ENCODE measurements around the gene IQCK. TPM values are rescaled to one million over a fixed set of nuclear protein-coding genes. Genes with fewer than 3 reads are reported as not detected.
"Not testable (repeated sequence)": the region's sequence is repeated elsewhere in the genome, so short reads cannot be mapped to it uniquely, and the experiment has no call there.

The IQCK gene
- total RNA-seq, 2 experiments from 2014 or later = 0.66 to 0.82 TPM

DNA sequence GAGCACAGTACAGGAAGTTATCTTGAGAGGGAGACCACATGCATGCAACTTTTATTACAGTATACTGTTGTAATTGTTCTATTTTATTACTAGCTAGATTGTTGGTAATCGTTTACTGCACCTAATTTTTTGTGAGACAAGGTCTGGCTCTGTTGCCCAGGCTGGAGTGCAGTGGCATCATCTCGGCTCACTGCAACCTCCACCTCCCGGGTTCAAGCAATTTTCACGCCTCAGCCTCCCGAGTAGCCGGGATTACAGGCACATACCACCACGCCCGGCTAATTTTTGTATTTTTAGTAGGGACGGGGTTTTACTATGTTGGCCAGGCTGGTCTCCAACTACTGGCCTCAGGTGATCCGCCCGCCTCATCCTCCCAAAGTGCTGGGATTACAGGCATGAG, 1.3 kb upstream of the IQCK start:
- H3K27me3 Mint-ChIP-seq; CTCF ChIA-PET; DNase-seq; H3K9me3 Mint-ChIP-seq (ENCODE audit: low read depth); H3K27ac Mint-ChIP-seq; ATAC-seq: not testable (repeated sequence)
- Mint-ChIP-seq H3K4me3 (peak overlapping the region; percentile 91), H3K4me1 (peaks cover 23% of the 10 kb centered on the region), H3K36me3 (peaks cover 14% of the 10 kb centered on the region)

DNA sequence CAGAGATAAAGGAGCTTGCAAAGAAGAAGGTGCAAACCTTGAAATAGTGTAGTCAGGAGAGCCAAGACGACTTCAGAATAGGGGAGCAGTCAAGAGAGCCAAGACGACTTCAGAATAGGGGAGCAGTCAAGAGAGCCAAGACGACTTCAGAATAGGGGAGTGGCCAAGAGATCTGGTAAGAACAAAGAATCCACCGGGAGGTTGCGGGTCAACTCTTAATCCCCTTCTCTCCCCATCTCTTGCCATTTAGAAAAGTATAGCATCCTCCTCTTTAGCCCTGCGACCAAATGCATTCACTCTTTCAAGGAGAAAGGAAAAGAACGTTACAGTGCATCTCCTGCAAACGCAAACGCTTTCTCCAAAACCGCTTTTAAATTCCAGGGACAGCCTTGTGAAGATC, 757 bp upstream of the IQCK start:
- peaks cover 14% of the 10 kb centered on the region for H3K36me3 Mint-ChIP-seq
- CTCF ChIA-PET = no interaction called here
- peaks cover 25% of the 10 kb centered on the region for H3K4me1 Mint-ChIP-seq
- H3K9me3 Mint-ChIP-seq (ENCODE audit: low read depth) = no peaks in the 10 kb centered on the region
- H3K4me3 Mint-ChIP-seq = peak overlapping the region; percentile 91
- ATAC-seq (no peak), DNase-seq (no peak)
- H3K27ac Mint-ChIP-seq = peak overlapping the region; percentile 76
- no peaks in the 10 kb centered on the region for H3K27me3 Mint-ChIP-seq

DNA sequence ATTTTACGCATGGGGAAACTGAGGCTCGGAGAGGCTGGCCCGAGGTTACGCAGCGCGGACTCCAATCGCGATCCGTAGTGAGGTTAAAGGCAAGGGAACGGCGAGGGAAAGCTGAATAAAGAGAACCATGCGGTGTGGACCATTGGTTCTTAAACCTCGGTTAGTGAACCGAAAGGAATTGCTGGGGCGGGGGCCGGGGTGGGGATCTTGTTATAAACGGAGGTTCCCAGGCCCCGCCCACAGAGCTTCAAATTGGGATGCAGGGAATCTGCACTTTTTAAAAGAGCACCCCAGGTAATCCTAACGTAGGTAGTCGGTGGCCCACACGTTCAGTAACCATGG, 524 bp downstream of the IQCK start:
- Mint-ChIP-seq H3K4me1 (peaks cover 25% of the 10 kb centered on the region), H3K36me3 (peaks cover 14% of the 10 kb centered on the region), H3K9me3 (ENCODE audit: low read depth) (no peaks in the 10 kb centered on the region), H3K4me3 (peak overlapping the region; percentile 91), H3K27ac (no peak overlapping the region), H3K27me3 (no peaks in the 10 kb centered on the region)
- CTCF ChIA-PET = interaction anchor here (1.2 to 1.3 kb wide), 3 partner anchors 117 to 166 kb away, joined by 3 to 6 read pairs (median 5); partner anchors contain the start of genes GPRC5B and VPS35L
- DNase-seq = no peak
- no peak for ATAC-seq

DNA sequence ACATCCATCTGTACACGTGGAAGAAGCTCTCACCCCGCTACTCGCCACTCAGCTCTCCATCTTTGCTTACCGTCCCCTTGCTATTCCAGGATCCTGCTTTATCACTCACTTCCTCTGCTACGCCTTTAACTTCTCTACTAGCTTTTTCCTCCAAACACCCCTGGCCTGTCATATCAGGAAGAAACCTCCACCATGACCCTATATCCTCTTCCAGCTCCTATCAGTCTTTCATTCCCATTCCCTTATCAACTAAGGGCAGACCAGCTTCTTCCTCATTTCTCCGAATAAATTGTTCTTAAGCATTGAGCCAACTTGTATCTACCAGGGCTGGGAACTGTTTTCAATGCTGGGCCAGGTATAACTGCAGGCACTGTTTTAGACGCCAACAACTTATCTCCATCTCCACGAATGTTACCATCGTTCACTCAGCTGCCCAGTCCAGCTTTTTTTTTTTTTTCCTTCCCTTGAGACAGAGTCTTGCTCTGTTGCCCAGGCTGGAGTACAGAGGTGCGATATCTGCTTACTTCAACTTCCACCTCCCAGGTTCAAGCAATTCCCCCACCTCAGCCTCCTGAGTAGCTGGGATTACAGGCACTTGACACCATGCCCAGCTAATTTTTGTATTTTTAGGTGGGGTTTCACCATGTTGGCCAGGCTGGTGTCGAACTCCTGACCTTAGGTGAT, 4.3 kb downstream of the IQCK start:
- Mint-ChIP-seq H3K4me3 (no peak overlapping the region), H3K27ac (no peak overlapping the region), H3K9me3 (ENCODE audit: low read depth) (no peaks in the 10 kb centered on the region), H3K4me1 (peaks cover 12% of the 10 kb centered on the region), H3K36me3 (no peaks in the 10 kb centered on the region), H3K27me3 (no peaks in the 10 kb centered on the region)
- DNase-seq (no peak), ATAC-seq (no peak)
- CTCF ChIA-PET = no interaction called here

DNA sequence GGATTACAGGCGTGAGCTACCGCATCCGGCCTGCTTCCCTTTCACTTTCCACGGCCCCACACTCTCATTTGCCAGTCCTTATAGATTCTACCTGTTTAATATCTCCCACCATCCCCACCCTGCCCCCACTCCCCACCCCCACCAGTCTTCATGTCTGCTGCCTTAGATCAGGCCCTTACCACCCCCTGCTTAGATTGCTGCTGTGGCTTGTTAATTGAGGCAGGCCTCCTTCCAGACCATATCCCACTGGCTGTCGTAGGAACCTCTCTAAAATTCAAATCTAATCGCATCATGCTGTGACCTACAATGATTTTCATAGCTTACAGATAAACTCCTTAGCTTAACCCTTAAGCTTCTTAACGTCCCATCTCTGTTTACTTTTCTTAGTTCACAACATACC, 4.9 kb downstream of the IQCK start:
- ATAC-seq = no peak
- no peaks in the 10 kb centered on the region for H3K27me3 Mint-ChIP-seq

DNA sequence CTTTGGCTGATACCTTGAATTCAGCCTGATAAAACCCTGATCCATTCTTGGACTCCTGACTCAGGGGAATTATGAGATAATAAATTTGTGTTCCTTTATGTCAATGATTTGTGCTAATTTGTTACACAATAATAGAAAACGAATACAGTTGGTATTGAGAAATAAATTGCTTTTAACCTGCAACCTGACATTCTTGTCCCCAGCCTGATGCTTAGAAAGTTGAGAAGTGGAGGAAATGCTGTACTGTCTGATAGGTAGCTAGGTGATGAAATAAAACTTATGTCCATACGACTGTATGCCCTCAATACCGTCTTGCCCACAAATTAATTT, 10.5 kb downstream of the IQCK start:
- Mint-ChIP-seq H3K36me3 (no peaks in the 10 kb centered on the region), H3K4me1 (peaks cover 14% of the 10 kb centered on the region), H3K9me3 (ENCODE audit: low read depth) (no peaks in the 10 kb centered on the region), H3K27me3 (no peaks in the 10 kb centered on the region), H3K27ac (no peak overlapping the region), H3K4me3 (no peak overlapping the region)
- CTCF ChIA-PET = interaction anchor here (1.3 kb wide), 1 partner anchor 18 kb away, joined by 5 read pairs; no protein-coding TSS in a partner anchor
- DNase-seq (no peak), ATAC-seq (no peak)

More for the DNA sequence above, 4.9 kb downstream of the IQCK start:
- Mint-ChIP-seq H3K4me3 (no peak overlapping the region), H3K27ac (no peak overlapping the region), H3K9me3 (ENCODE audit: low read depth) (no peaks in the 10 kb centered on the region), H3K4me1 (peaks cover 17% of the 10 kb centered on the region), H3K36me3 (no peaks in the 10 kb centered on the region)
- DNase-seq = no peak
- CTCF ChIA-PET = no interaction called here

DNA sequence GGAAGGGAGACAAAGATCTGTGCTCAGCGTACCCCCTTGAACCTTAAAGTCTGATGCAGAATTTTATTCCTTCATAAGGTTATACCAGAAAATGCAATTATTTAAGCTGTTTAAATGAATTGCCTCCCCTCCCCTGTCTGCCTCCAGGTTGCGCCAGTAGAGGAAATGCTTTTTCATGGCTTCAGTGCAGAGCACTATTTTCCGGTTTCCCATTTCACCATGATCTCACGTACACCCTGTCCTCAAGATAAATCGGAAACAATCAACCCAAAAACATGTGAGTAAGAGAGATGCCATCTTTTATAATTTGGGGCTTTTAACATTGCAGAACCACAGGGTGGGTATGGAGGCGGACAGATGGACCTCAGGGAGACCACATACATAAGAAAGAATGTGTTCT, 15.5 kb downstream of the IQCK start:
- CTCF ChIA-PET = no interaction called here
- Mint-ChIP-seq H3K4me1 (peaks cover 3% of the 10 kb centered on the region), H3K27ac (no peak overlapping the region), H3K9me3 (ENCODE audit: low read depth) (no peaks in the 10 kb centered on the region), H3K36me3 (no peaks in the 10 kb centered on the region), H3K4me3 (no peak overlapping the region), H3K27me3 (no peaks in the 10 kb centered on the region)
- DNase-seq (no peak), ATAC-seq (no peak)

DNA sequence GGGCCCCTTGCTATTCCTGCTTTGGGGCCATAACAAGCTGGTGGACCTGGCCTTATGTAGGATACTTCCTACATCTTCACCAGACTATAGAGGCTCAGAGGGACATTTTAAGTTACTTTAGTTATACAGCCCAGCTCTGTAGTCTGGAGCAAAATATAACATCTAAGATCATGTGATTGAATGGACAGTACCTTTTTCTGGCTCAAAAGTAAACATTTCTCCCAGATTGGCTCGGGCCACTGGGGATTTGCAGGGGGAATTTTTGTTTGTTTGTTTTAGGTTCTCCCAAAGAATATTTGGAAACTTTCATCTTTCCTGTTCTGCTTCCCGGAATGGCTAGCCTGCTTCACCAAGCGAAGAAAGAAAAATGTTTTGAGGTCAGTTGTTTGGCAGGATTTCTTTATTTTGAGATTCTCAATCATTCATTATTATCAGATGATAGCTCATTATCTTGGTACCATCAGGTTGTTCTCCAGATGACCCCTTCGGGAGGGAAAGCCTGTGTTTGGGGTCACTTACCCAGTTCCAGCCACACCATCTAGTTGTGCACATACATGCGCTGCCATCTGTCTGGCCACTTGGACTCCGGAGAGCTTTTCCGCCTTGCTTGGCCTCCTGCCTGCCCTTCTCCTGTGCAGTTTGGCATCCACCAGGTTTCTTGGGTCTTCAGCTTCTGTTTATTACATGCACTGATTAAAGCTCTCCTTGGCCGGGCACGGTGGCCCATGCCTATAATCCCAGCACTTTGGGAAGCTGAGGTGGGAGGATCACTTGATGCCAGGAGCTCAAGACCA, 17.2 kb downstream of the IQCK start:
- CTCF ChIA-PET = no interaction called here
- Mint-ChIP-seq H3K27ac (no peak overlapping the region), H3K27me3 (no peaks in the 10 kb centered on the region), H3K36me3 (no peaks in the 10 kb centered on the region), H3K9me3 (ENCODE audit: low read depth) (no peaks in the 10 kb centered on the region), H3K4me3 (no peak overlapping the region), H3K4me1 (no peaks in the 10 kb centered on the region)
- DNase-seq (no peak), ATAC-seq (no peak)

DNA sequence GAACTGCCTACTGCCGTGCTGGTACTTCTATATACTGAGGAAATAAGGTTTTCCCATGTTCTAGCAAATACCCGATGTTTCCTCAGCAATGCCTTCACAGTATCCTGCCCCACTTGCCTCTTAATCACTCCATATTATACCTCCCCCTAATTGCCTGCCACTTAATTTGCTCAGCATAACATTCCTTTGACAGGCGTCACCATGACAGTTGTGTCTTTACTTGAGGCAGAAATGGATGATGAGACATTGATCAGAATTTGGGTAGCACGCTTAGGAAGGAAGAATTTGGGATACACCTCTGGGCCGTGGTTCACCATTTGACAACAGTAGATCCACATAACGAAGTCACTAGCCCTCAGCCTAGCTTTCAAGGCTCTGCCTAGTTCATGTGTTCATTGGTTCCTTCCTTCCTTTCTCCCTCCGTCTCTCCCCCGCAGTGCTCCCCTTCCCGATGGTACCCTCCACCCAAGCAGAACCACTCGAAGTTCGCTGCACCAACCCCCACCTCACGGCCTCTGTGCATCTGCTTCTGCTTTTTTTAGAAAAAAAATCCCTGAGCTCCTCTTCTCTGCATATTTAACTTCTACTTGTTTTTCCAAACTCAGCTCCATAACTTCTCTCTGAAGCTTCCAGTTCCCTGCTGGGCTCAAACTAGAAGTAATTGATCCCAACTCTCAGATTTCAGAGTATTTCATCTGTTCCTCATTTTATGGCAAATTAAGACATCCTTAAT, 19.4 kb downstream of the IQCK start:
- Mint-ChIP-seq H3K36me3 (no peaks in the 10 kb centered on the region), H3K27ac (no peak overlapping the region), H3K9me3 (ENCODE audit: low read depth) (no peaks in the 10 kb centered on the region), H3K4me3 (no peak overlapping the region), H3K4me1 (no peaks in the 10 kb centered on the region), H3K27me3 (no peaks in the 10 kb centered on the region)
- CTCF ChIA-PET = no interaction called here
- DNase-seq (no peak), ATAC-seq (no peak)

DNA sequence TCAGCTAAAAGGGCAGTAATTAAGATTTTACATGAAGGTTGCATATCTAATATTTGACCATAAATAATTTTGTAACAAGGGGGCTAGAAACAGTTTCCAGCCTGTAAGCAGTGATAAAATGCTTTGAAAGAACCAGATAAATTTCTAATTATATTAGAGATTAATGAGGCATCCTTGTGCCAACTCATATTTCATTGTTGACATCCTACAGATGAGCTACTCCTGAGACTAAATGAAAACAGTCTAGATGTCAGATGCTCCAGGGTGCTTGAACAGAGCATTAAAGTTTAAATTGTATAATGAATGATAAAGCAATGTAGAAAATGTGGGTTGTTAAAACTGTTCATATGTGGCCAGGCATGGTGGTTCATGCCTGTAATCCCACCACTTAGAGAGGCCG, 23.3 kb downstream of the IQCK start:
- no peaks in the 10 kb centered on the region for H3K9me3 Mint-ChIP-seq (ENCODE audit: low read depth)
- no peaks in the 10 kb centered on the region for H3K4me1 Mint-ChIP-seq
- DNase-seq = no peak
- CTCF ChIA-PET = no interaction called here
- ATAC-seq = no peak
- no peak overlapping the region for H3K4me3 Mint-ChIP-seq
- no peaks in the 10 kb centered on the region for H3K27me3 Mint-ChIP-seq
- H3K27ac Mint-ChIP-seq = no peak overlapping the region
- no peaks in the 10 kb centered on the region for H3K36me3 Mint-ChIP-seq

DNA sequence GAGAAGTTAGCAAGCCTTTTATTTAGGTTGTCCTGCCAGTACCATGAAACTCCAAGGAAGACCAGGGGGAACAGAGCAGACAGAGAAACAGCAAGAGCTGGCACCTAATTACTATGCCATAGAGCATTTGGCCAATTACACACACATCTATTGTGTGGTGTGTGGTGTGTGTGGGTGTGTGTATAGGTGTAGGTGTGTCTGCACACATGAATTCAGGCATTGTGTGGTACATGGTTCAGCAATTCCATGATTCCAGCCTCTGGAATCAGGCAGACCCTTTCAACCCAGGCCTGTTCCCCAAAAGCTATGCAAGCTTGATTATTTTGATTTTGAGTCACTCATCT, 25.7 kb downstream of the IQCK start:
- no peaks in the 10 kb centered on the region for H3K9me3 Mint-ChIP-seq (ENCODE audit: low read depth)
- ATAC-seq (no peak), DNase-seq (no peak)
- no peak overlapping the region for H3K4me3 Mint-ChIP-seq
- H3K4me1 Mint-ChIP-seq = no peaks in the 10 kb centered on the region
- H3K36me3 Mint-ChIP-seq = no peaks in the 10 kb centered on the region
- CTCF ChIA-PET = no interaction called here
- H3K27me3 Mint-ChIP-seq = no peaks in the 10 kb centered on the region
- no peak overlapping the region for H3K27ac Mint-ChIP-seq

DNA sequence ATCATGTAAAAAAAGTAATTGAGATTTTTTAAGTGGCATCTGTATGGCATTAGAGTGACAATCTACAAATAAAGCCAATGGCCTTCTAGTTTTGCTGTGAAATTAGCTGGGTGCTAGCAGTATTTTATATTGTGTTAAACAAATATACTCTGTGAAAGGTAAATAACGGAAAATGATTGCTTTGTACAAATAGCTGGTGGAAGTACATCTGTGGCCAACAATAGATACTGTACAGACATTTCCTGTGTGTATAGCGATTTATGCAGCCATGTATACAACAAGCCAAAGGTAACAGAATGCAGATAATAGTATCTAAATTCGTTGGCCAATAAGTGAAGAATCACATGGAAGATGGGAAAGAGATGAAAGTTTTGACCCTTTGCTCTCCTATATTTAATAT, 26.6 kb downstream of the IQCK start:
- H3K4me1 Mint-ChIP-seq = no peaks in the 10 kb centered on the region
- H3K27ac Mint-ChIP-seq = no peak overlapping the region
- CTCF ChIA-PET = no interaction called here
- H3K9me3 Mint-ChIP-seq (ENCODE audit: low read depth) = no peaks in the 10 kb centered on the region
- DNase-seq = no peak
- ATAC-seq = no peak
- H3K4me3 Mint-ChIP-seq = no peak overlapping the region
- no peaks in the 10 kb centered on the region for H3K36me3 Mint-ChIP-seq
- H3K27me3 Mint-ChIP-seq = no peaks in the 10 kb centered on the region

DNA sequence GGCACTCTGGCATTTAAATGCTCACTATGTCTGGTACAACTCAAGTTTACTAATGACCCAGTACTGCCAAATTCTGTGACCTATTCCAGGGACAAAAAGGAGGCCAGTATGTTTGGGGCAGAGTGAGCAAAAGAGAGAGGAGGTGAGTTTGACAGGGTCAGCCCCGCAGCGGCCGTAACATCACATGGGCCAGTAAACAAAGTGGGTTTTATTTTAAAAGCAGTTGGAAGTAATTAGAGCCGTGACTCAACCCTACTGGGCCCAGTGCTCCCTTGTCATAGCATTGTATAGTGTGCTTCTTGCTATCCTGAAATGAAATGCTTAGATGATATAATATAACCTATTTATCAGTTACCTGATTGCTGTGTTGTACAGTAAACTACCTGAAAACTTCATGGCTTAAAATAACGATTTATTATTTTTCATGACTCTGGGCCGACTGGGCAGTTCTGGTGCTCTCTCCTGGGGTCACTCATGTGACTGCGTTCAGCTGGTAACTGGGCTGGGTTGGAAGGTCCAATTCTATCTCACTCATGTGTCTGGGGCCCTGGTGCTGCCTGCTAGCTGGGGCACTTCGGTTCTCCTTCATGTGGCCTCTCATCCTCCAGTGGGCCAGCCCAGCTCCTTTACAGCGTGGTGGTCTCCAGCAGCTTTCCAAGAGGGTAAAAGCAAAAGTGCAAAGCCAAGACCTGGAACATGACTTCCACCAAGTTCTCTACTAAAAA, 27.4 kb downstream of the IQCK start:
- DNase-seq = no peak
- Mint-ChIP-seq H3K4me1 (no peaks in the 10 kb centered on the region), H3K36me3 (no peaks in the 10 kb centered on the region), H3K9me3 (ENCODE audit: low read depth) (no peaks in the 10 kb centered on the region), H3K4me3 (no peak overlapping the region), H3K27me3 (no peaks in the 10 kb centered on the region), H3K27ac (no peak overlapping the region)
- CTCF ChIA-PET = no interaction called here
- ATAC-seq = no peak
